ENCODE measurements around the gene PRG3.

DNA sequence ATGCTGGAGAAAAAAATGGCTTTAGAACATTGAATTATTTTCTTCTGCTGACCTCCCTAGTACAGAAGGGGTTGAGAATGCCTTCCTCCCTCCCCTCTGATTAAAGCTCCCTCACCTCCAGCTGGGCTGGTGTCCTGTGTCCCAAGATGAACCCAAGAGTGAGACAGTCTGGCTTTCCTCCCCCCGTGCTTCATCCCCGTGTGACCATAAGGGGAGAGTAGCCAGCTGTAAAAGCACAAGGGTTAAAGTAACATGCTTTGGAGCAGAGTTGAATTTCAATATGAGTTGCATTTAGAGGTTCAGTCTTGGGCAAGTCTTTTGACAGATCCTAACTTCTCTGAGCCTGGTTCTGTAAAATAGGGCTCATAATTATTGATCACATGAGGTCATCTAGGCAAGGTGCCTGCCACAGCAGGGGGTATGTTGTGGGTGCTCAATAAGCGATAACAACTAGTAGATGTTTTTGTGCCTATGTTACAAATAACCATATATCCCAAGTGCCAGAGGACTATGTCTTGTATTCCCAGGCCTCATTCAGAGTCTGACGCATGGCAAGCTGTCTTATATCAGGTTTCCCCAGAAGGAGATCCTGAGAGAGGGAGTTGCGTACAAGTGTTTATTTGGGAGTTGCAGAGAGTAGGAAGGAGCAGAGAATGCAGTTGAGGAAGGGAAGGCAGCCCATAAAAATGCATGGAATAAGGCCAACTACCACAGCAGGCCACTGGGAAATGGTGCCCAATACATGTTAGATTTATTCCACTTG, 5.4 kb upstream of the PRG3 start:
- no peak for TF ChIP-seq CREM (IDR thresholded peaks at IDR 0.05)
- no peak for TF ChIP-seq CREM (CRISPR knock-in tag; IDR thresholded peaks at IDR 0.05)
- TF ChIP-seq, protein P1, sequence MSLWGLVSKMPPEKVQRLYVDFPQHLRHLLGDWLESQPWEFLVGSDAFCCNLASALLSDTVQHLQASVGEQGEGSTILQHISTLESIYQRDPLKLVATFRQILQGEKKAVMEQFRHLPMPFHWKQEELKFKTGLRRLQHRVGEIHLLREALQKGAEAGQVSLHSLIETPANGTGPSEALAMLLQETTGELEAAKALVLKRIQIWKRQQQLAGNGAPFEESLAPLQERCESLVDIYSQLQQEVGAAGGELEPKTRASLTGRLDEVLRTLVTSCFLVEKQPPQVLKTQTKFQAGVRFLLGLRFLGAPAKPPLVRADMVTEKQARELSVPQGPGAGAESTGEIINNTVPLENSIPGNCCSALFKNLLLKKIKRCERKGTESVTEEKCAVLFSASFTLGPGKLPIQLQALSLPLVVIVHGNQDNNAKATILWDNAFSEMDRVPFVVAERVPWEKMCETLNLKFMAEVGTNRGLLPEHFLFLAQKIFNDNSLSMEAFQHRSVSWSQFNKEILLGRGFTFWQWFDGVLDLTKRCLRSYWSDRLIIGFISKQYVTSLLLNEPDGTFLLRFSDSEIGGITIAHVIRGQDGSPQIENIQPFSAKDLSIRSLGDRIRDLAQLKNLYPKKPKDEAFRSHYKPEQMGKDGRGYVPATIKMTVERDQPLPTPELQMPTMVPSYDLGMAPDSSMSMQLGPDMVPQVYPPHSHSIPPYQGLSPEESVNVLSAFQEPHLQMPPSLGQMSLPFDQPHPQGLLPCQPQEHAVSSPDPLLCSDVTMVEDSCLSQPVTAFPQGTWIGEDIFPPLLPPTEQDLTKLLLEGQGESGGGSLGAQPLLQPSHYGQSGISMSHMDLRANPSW (CRISPR knock-in tag; IDR thresholded peaks at IDR 0.05; ENCODE audit: borderline replicate concordance), result no peak
- TF ChIP-seq ZNF350 (CRISPR knock-in tag; IDR thresholded peaks at IDR 0.05; ENCODE audit: borderline replicate concordance, low read depth), result no peak
- no peak for TF ChIP-seq SIN3A (IDR thresholded peaks at IDR 0.05; ENCODE audit: borderline replicate concordance, low read depth, low read length)
- TF ChIP-seq SPEN (CRISPR knock-in tag; IDR thresholded peaks at IDR 0.05; ENCODE audit: low read depth), result no peak

Measured in HepG2 (cell line).